Spleen (tissue), 11 donors: ENCODE results near the gene MEGF9. TPM values are rescaled to one million over a fixed set of nuclear protein-coding genes. Genes with fewer than 3 reads are reported as not detected.
A peak's percentile ranks its signal among the peaks of the same experiment; 100 is the strongest.

Experiments
- DNase-seq: peaks from one replicate; pipeline ENCODE4 v3.0.0-alpha.2; 2020
- H3K27ac ChIP-seq, 8 donors: fragments of 200-600 bp; sonication (generic) in 7 of 8; 1 replicate in 4 of 8; 2 replicates in 4 of 8; pipeline versions ENCODE4 v1.5.0 to v1.8.0; 2016 to 2021; ENCODE audit warnings: inconsistent platforms in 4 of 8, mild to moderate bottlenecking in 4 of 8, moderate library complexity in 1 of 8
- H3K27me3 ChIP-seq, 7 donors: fragments of 200-600 bp; sonication (generic) in 6 of 7; replicated peaks in 1 of 7; 1 replicate in 4 of 7; 2 replicates in 3 of 7; pipeline versions ENCODE4 v1.5.0 to v1.8.0; 2016 to 2021; ENCODE audit warnings: inconsistent platforms in 3 of 7, mild to moderate bottlenecking in 1 of 7
- H3K36me3 ChIP-seq, 6 donors: fragments of 200-600 bp; sonication (generic) in 5 of 6; 1 replicate in 4 of 6; 2 replicates in 2 of 6; pipeline versions ENCODE4 v1.5.0 to v1.8.0; 2016 to 2021; ENCODE audit warnings: inconsistent platforms in 2 of 6
- H3K4me1 ChIP-seq, 6 donors: fragments of 200-600 bp; sonication (generic) in 5 of 6; 1 replicate in 3 of 6; 2 replicates in 3 of 6; pipeline versions ENCODE4 v1.5.0 to v1.8.0; 2016 to 2021; ENCODE audit warnings: inconsistent platforms in 3 of 6
- H3K4me3 ChIP-seq, 8 donors: fragments of 200-600 bp; sonication (generic) in 7 of 8; 1 replicate in 4 of 8; 2 replicates in 4 of 8; pipeline versions ENCODE4 v1.5.0 to v1.8.0; 2016 to 2021; ENCODE audit warnings: inconsistent platforms in 4 of 8, mild to moderate bottlenecking in 4 of 8, moderate library complexity in 2 of 8
- H3K9me3 ChIP-seq, 8 donors: fragments of 200-600 bp; sonication (generic) in 7 of 8; 1 replicate in 4 of 8; 2 replicates in 4 of 8; pipeline versions ENCODE4 v1.5.0 to v1.8.0; 2016 to 2021; ENCODE audit warnings: inconsistent platforms in 4 of 8
- POLR2A ChIP-seq, 3 donors: fragments of 450-650 bp; IDR thresholded peaks; one replicate each; pipeline ENCODE4 v1.5.1; 2017; ENCODE audit warnings: antibody characterized with exemption in 3 of 3, mild to moderate bottlenecking in 1 of 3
- POLR2AphosphoS5 ChIP-seq, 3 donors: sonication (generic); formaldehyde crosslinking; IDR thresholded peaks; one replicate each; pipeline ENCODE4 v1.5.1; 2017; ENCODE audit warnings: antibody characterized with exemption in 3 of 3
- WGBS, 5 donors: extraction: QIAGEN DNeasy Blood & Tissue Kit in 3 of 5; methylation state at CpG; one replicate each; pipeline versions ENCODE4 v1.1.5 to v1.1.7; 2013 to 2018; 5-methylcytosine and 5-hydroxymethylcytosine counted together
- intact Hi-C: fragments of 100-400 bp; cut with DNase I; formaldehyde crosslinking; loops from one replicate; pipeline ENCODE4 v1.15.0; 2023; ENCODE audit warnings: low total_unique reads
- polyA plus RNA-seq, 3 donors: library from polyadenylated mRNA; stranded (reverse); fragments of 200-250 nt; gene quantifications; one replicate each; pipeline ENCODE4 v1.2.1, GENCODE V29; 2013
- total RNA-seq, 7 donors: library from RNA; depleted of rRNA in 3 of 7; stranded (reverse); fragments of >200 nt in 3 of 7; fragmentation: NEBNext Ultra II Directional in 4 of 7; extraction: Animal tissue kit (Norgen Biotek cat#: 25700) in 4 of 7; gene quantifications; one replicate each; pipeline versions ENCODE4 v1.1.0 to v1.2.1, GENCODE V29; 2016 to 2021
- TF ChIP-seq, protein P1 (sequence below), 11 experiments: fragments of 200-600 bp in 7 of 11; fragments of 450-650 bp in 4 of 11; sonication (generic) in 4 of 11; IDR thresholded peaks in 8 of 11; conservative IDR thresholded peaks in 3 of 11; 1 replicate in 7 of 11; 2 replicates in 4 of 11; pipeline versions ENCODE4 v1.4.0 to v1.8.0; 2016 to 2021; ENCODE audit warnings: antibody characterized with exemption in 11 of 11, inconsistent platforms in 4 of 11, mild to moderate bottlenecking in 1 of 11
- donor health status: healthy with polysubstance abuse.
- donor health status: DM: no; HTN: no; CAD: no; lungs with moderate emphysema.
- donor health status: DM: no; HTN: no; CAD: no.
- donor health status: Bipolar disorder and iron deficiency.
- donor health status: healthy.
- donor health status: DM: no; HTN: no; CAD: no.
- donor health status: DM: yes; HTN: yes; CAD: no.

Gene MEGF9
- total and polyA plus RNA-seq, 10 donors = 2.2 to 57.3 (median 30.7) TPM

DNA sequence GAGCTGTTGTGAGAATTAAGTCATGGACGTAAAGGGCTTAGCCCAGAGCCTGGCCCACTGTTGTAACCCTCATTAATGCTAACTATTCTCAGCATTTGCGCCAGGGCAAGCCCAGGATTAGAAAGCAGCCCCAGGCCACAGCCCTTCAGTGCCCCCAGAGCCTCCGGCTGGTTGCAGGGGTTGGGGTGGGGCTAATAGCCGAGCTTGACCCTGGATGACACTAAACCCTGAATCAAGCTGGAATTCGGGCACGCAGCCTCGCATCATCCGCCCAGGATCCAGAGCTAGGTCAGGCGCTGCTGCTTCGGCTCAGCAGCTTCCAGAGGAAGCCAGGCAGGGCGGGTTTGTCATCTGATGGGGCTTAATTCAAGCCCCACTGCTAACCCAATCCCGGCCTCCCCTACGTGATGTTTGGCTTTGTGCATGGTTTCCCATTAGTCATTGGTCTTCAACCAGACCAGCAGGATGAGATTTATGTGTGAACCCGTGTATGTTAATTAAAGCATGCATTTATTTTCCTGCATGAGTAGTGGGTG is 1.2 kb upstream of the MEGF9 start:
- intact Hi-C loops = no loop called here
- Histone ChIP-seq H3K36me3 (no peaks in the 10 kb centered on the region), H3K4me3 (peak overlapping the region in 5 of 8 donors; percentile 11 to 85 (median 84)), H3K27me3 (no peaks in the 10 kb centered on the region), H3K9me3 (no peaks in the 10 kb centered on the region), H3K4me1 (peaks cover 16 to 49% (median 41%) of the 10 kb centered on the region in 6 donors), H3K27ac (peak overlapping the region in 5 of 8 donors; percentile 88 to 94 (median 93))
- DNase-seq = peak; percentile 84
- 66 to 79% (median 76%) methylated on average over 12 to 14 of the region's 14 CpGs for WGBS, 5 donors
- TF ChIP-seq POLR2AphosphoS5 (IDR thresholded peaks at IDR 0.05) = peak in 1 of 3 donors; percentile 14
- TF ChIP-seq POLR2A (IDR thresholded peaks at IDR 0.05) = no peak
- TF ChIP-seq, protein P1, sequence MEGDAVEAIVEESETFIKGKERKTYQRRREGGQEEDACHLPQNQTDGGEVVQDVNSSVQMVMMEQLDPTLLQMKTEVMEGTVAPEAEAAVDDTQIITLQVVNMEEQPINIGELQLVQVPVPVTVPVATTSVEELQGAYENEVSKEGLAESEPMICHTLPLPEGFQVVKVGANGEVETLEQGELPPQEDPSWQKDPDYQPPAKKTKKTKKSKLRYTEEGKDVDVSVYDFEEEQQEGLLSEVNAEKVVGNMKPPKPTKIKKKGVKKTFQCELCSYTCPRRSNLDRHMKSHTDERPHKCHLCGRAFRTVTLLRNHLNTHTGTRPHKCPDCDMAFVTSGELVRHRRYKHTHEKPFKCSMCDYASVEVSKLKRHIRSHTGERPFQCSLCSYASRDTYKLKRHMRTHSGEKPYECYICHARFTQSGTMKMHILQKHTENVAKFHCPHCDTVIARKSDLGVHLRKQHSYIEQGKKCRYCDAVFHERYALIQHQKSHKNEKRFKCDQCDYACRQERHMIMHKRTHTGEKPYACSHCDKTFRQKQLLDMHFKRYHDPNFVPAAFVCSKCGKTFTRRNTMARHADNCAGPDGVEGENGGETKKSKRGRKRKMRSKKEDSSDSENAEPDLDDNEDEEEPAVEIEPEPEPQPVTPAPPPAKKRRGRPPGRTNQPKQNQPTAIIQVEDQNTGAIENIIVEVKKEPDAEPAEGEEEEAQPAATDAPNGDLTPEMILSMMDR (IDR thresholded peaks at IDR 0.05 in 8 of 11, conservative IDR thresholded peaks at IDR 0.05 in 3 of 11) = no peak

DNA sequence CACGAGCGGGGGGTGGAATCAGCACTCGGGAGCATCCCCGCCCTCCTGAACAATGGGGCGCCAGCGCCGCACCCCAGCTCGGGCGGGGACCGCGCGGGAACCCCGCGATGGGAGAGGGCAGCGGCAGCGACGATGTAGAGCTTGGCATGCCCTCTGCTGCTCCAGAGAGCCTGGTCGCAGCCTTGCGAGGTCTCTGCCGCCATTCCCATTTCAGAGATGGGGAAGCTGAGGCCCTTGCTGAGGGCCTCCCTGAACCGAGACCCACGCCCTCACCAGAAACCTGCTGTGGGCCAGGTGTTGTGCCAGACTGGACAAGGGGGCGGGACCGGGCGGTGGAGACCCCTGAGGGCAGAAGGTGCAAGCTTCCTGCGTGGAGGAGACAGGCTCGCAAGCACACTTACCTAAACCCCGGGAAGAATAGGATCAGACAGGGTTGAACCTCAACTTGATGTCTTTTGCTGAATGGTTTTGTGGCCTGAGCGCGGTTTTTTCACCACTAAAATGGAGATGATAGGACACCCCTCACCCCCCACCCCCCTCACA is 647 bp upstream of the MEGF9 start:
- H3K27ac ChIP-seq = peak overlapping the region; percentile 69 to 94 (median 92)
- 8 to 16% (median 9%) methylated on average over 21 to 30 of the region's 30 CpGs for WGBS, 5 donors
- DNase-seq = no peak
- intact Hi-C loops = no loop called here
- no peaks in the 10 kb centered on the region for H3K27me3 ChIP-seq
- H3K4me1 ChIP-seq = peaks cover 17 to 55% (median 45%) of the 10 kb centered on the region in 6 donors
- no peaks in the 10 kb centered on the region for H3K36me3 ChIP-seq
- peak overlapping the region; percentile 69 to 85 (median 78) for H3K4me3 ChIP-seq
- TF ChIP-seq POLR2A (IDR thresholded peaks at IDR 0.05) = peak in 1 of 3 donors; percentile 8
- TF ChIP-seq, protein P1 (IDR thresholded peaks at IDR 0.05 in 8 of 11, conservative IDR thresholded peaks at IDR 0.05 in 3 of 11) = no peak
- no peaks in the 10 kb centered on the region for H3K9me3 ChIP-seq

DNA sequence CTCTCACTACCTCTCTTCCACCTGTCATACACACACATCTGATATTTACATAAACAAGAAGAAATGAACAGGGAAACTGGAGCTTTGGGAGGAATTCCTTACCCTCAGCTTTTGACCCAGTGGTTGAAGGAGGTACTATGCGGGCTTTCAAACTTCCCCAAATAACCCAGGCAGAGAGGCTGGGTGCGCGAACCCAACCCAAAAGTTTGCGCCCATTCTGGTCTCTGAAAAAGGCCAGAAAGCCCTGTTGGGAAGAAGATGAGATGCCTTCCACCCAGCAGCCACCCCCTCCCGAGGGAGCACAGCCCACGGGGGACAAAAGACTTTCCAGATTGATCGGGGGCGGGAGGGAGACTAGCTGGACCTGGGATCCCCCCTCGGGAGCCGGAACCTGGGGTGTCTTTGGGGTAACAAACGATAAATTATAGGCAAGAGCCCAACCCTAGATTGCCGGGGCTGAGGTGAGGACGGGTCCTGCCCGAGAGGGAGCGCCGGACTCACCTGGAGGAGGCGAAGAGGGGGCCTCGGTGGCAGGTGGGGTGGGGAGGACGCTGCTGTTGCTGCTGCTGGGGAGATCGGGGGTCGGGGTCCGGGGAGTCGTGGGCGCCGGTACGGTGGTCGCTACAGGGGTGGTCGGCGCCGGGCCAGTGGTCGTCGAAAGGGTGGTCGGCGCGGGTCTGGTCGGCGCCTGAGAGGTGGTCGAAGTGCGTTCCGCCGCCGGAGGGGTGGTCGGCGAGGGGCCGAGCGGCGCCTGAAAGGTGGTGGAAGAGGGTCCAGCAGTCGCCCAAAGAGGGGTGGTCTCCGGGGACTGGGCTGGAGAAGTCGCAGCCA is 798 bp downstream of the MEGF9 start:
- Histone ChIP-seq H3K27ac (peak overlapping the region; percentile 69 to 94 (median 92)), H3K9me3 (no peaks in the 10 kb centered on the region), H3K4me3 (peak overlapping the region; percentile 69 to 85 (median 78)), H3K27me3 (no peaks in the 10 kb centered on the region), H3K4me1 (peaks cover 26 to 69% (median 59%) of the 10 kb centered on the region in 6 donors), H3K36me3 (no peaks in the 10 kb centered on the region)
- peak; percentile 91 for DNase-seq
- intact Hi-C loops = no loop called here
- 1 to 2% (median 1%) methylated on average over 41 to 50 of the region's 50 CpGs for WGBS, 5 donors
- TF ChIP-seq, protein P1 (IDR thresholded peaks at IDR 0.05 in 8 of 11, conservative IDR thresholded peaks at IDR 0.05 in 3 of 11) = peak in 8 of 11 experiments; percentile 10 to 51 (median 35)
- TF ChIP-seq POLR2A (IDR thresholded peaks at IDR 0.05) = no peak
